Measurements from ENCODE around the gene TRAPPC2L. TPM values are rescaled to one million over a fixed set of nuclear protein-coding genes. Genes with fewer than 3 reads are reported as not detected.

Gene TRAPPC2L
- total RNA-seq, 1 experiment from 2014 or later = 79.1 TPM

DNA sequence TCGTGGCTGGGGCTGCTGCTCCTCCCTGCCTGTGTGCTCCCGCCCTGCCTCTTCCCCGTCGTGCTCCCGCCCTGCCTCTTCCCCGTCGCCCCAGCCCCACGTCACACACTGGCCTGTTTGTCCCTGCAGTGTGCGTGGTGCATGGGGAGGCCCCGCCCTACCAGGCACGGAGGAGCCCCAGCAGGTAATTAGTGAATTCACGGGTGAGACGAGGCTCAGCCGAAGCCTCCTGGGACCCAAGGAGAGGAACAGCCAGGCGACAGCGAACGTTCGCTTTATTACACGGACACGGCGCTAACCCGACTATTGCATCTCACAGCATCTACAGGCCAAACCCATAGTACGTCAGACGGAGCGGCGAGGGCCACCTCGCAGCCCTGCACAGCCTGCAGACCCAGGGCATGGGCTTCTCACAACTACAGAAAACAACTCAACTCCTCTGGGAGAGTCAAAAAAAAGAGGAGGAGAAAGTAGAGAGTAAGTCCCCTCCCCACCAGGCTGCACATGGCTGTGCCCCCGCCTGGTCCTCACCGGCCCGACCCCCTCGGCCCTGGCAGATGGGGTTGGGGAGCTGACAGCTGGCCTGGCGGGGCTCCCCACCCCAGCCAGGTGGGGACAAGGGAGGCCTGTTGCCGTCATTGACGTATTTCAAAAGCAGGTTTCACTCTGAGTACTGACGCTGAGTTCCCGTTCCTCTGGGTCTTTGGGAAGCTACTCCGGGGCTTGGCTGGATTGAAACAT is 13.9 kb downstream of the TRAPPC2L start:
- H3K9me3 Mint-ChIP-seq (ENCODE audit: low read depth, unreplicated experiment) = no peaks in the 10 kb centered on the region
- no peak overlapping the region for H3K27ac Mint-ChIP-seq (ENCODE audit: unreplicated experiment)
- BruUV-seq (replicated peaks) = no TSS peak
- CTCF ChIA-PET = no interaction called here
- intact Hi-C loops (cut with micrococcal nuclease; ENCODE audit: unreplicated experiment) = no loop called here
- peak overlapping the region; percentile 35 for H3K4me3 Mint-ChIP-seq (ENCODE audit: low read depth, unreplicated experiment)
- no peaks in the 10 kb centered on the region for H3K36me3 Mint-ChIP-seq (ENCODE audit: insufficient read depth, unreplicated experiment)
- H3K4me1 Mint-ChIP-seq (ENCODE audit: low read depth, unreplicated experiment) = no peaks in the 10 kb centered on the region
- DNase-seq = no peak
- TF ChIP-seq, protein P1, sequence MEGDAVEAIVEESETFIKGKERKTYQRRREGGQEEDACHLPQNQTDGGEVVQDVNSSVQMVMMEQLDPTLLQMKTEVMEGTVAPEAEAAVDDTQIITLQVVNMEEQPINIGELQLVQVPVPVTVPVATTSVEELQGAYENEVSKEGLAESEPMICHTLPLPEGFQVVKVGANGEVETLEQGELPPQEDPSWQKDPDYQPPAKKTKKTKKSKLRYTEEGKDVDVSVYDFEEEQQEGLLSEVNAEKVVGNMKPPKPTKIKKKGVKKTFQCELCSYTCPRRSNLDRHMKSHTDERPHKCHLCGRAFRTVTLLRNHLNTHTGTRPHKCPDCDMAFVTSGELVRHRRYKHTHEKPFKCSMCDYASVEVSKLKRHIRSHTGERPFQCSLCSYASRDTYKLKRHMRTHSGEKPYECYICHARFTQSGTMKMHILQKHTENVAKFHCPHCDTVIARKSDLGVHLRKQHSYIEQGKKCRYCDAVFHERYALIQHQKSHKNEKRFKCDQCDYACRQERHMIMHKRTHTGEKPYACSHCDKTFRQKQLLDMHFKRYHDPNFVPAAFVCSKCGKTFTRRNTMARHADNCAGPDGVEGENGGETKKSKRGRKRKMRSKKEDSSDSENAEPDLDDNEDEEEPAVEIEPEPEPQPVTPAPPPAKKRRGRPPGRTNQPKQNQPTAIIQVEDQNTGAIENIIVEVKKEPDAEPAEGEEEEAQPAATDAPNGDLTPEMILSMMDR (IDR thresholded peaks at IDR 0.05; ENCODE audit: unreplicated experiment) = no peak
- H3K27me3 Mint-ChIP-seq (ENCODE audit: unreplicated experiment) = peaks cover 99% of the 10 kb centered on the region

DNA sequence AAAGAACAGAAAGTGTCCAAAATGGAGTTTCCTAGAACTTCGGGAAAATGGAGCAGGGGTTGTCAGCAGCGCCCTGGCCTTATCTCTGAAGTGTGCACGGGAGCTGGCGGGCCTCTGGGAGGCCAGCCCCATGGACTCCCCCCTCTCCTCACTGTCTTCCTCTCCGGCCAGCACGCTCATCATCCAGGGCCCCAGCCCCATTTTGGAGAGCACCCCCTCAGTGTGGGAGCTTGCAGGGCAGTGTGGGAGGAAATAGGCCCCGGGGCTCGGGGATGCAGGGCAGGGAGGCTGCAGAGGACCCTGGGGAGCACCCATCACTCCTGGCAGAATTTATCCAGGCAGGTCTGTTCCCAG is 14.4 kb downstream of the TRAPPC2L start:
- H3K36me3 Mint-ChIP-seq (ENCODE audit: insufficient read depth, unreplicated experiment) = no peaks in the 10 kb centered on the region
- H3K4me3 Mint-ChIP-seq (ENCODE audit: low read depth, unreplicated experiment) = peak overlapping the region; percentile 35
- intact Hi-C loops (cut with micrococcal nuclease; ENCODE audit: unreplicated experiment) = no loop called here
- H3K27me3 Mint-ChIP-seq (ENCODE audit: unreplicated experiment) = peaks cover 99% of the 10 kb centered on the region
- no peaks in the 10 kb centered on the region for H3K4me1 Mint-ChIP-seq (ENCODE audit: low read depth, unreplicated experiment)
- BruUV-seq (replicated peaks) = no TSS peak
- no peaks in the 10 kb centered on the region for H3K9me3 Mint-ChIP-seq (ENCODE audit: low read depth, unreplicated experiment)
- no peak for DNase-seq
- CTCF ChIA-PET = no interaction called here
- TF ChIP-seq, protein P1 (IDR thresholded peaks at IDR 0.05; ENCODE audit: unreplicated experiment) = no peak
- no peak overlapping the region for H3K27ac Mint-ChIP-seq (ENCODE audit: unreplicated experiment)

DNA sequence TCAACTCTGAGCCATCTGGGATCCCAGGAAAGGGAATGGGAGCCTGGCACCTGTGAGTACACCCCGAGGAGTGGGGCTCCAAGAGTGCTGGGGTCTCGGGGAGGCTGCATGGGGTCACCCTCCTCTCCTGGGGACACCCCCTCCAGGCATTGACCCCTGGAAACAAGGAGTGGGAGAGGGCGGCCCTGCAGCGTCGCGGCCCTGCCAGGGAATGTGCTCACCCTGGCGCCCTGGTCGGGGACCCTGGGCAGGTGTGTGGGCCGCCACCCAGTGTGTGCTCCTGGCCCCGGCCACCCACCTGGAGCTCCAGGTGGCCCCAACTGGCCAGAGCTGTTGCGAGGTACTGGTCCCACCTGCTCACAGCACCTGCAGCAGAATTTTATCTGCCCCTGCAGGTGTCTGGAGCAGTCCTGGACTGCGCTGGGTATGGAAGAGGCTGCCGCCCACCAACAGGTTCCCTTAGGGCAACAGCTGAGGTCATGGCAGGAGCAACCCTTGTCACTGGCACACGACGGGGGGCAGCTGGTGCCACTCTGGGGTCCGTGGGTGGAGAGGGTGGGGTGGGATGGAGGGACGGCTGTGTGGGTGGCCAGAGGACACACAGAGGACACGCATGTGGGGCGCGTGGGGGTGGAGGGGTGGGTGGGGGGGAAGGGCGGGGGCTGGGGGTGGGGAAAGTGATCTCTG is 14.9 kb downstream of the TRAPPC2L start:
- H3K27ac Mint-ChIP-seq (ENCODE audit: unreplicated experiment) = no peak overlapping the region
- BruUV-seq (replicated peaks) = no TSS peak
- H3K27me3 Mint-ChIP-seq (ENCODE audit: unreplicated experiment) = peaks cover 99% of the 10 kb centered on the region

GRCh38 chr16:88872650-88873331 is 15.9 kb downstream of the TRAPPC2L start:
- intact Hi-C loops (cut with micrococcal nuclease; ENCODE audit: unreplicated experiment) = no loop called here
- TF ChIP-seq, protein P1 (IDR thresholded peaks at IDR 0.05; ENCODE audit: unreplicated experiment) = no peak
- peaks cover 99% of the 10 kb centered on the region for H3K27me3 Mint-ChIP-seq (ENCODE audit: unreplicated experiment)

More for the DNA sequence above, 14.9 kb downstream of the TRAPPC2L start:
- Mint-ChIP-seq H3K9me3 (ENCODE audit: low read depth, unreplicated experiment) (no peaks in the 10 kb centered on the region), H3K36me3 (ENCODE audit: insufficient read depth, unreplicated experiment) (no peaks in the 10 kb centered on the region), H3K4me1 (ENCODE audit: low read depth, unreplicated experiment) (no peaks in the 10 kb centered on the region), H3K4me3 (ENCODE audit: low read depth, unreplicated experiment) (no peak overlapping the region)
- no peak for DNase-seq
- TF ChIP-seq, protein P1 (IDR thresholded peaks at IDR 0.05; ENCODE audit: unreplicated experiment) = no peak
- intact Hi-C loops (cut with micrococcal nuclease; ENCODE audit: unreplicated experiment) = no loop called here
- CTCF ChIA-PET = no interaction called here

More at GRCh38 chr16:88872650-88873331, 15.9 kb downstream of the TRAPPC2L start:
- H3K9me3 Mint-ChIP-seq (ENCODE audit: low read depth, unreplicated experiment) = no peaks in the 10 kb centered on the region
- DNase-seq = no peak
- H3K4me1 Mint-ChIP-seq (ENCODE audit: low read depth, unreplicated experiment) = no peaks in the 10 kb centered on the region
- CTCF ChIA-PET = no interaction called here
- no peaks in the 10 kb centered on the region for H3K36me3 Mint-ChIP-seq (ENCODE audit: insufficient read depth, unreplicated experiment)
- no TSS peak for BruUV-seq (replicated peaks)
- H3K27ac Mint-ChIP-seq (ENCODE audit: unreplicated experiment) = no peak overlapping the region
- no peak overlapping the region for H3K4me3 Mint-ChIP-seq (ENCODE audit: low read depth, unreplicated experiment)
